HepG2 (cell line): ENCODE measurements around the gene VPS11. TPM values are rescaled to one million over a fixed set of nuclear protein-coding genes. Genes with fewer than 3 reads are reported as not detected.
A peak's percentile ranks its signal among the peaks of the same experiment; 100 is the strongest.

Source experiments
- ARHGAP35 ChIP-seq: sonication (generic); formaldehyde crosslinking; IDR thresholded peaks from 2 replicates; pipeline ENCODE4 v1.9.0; 2022; ENCODE audit warnings: mild to moderate bottlenecking, inconsistent platforms, moderate library complexity, missing genetic modification reagents, borderline replicate concordance
- DPF2 ChIP-seq: sonication (generic); formaldehyde crosslinking; IDR thresholded peaks from 2 replicates; pipeline ENCODE4 v1.4.0; 2020; ENCODE audit warnings: mild to moderate bottlenecking, low read depth, missing genetic modification reagents, borderline replicate concordance
- PAWR ChIP-seq: sonication (generic); formaldehyde crosslinking; IDR thresholded peaks from 2 replicates; pipeline ENCODE4 v1.4.0; 2020; ENCODE audit warnings: missing genetic modification reagents, mild to moderate bottlenecking, borderline replicate concordance
- RXRB ChIP-seq: IDR thresholded peaks from 2 replicates; pipeline ENCODE4 v1.6.1; 2016; ENCODE audit warnings: borderline replicate concordance, missing genetic modification reagents, missing compliant biosample characterization
- TSC22D2 ChIP-seq: sonication (generic); formaldehyde crosslinking; IDR thresholded peaks from 2 replicates; pipeline ENCODE4 v1.5.1; 2020; ENCODE audit warnings: missing genetic modification reagents, mild to moderate bottlenecking, borderline replicate concordance
- ZNF232 ChIP-seq: sonication (generic); formaldehyde crosslinking; IDR thresholded peaks from 2 replicates; pipeline ENCODE4 v1.4.0; 2020; ENCODE audit warnings: missing genetic modification reagents, borderline replicate concordance
- ZNF367 ChIP-seq: sonication (generic); formaldehyde crosslinking; IDR thresholded peaks from 2 replicates; pipeline ENCODE4 v1.4.0; 2020; ENCODE audit warnings: missing genetic modification reagents, borderline replicate concordance
- ZNF577 ChIP-seq: sonication (generic); formaldehyde crosslinking; IDR thresholded peaks from 2 replicates; pipeline ENCODE4 v1.4.0; 2020; ENCODE audit warnings: mild to moderate bottlenecking, low read depth, missing genetic modification reagents, borderline replicate concordance
- ZNF629 ChIP-seq: sonication (generic); formaldehyde crosslinking; conservative IDR thresholded peaks from 2 replicates; pipeline ENCODE4 v1.5.0; 2020; ENCODE audit warnings: missing genetic modification reagents
- ZNF737 ChIP-seq: sonication (generic); formaldehyde crosslinking; IDR thresholded peaks from 2 replicates; pipeline ENCODE4 v1.5.0; 2020; ENCODE audit warnings: missing genetic modification reagents, mild to moderate bottlenecking, borderline replicate concordance
- polyA plus RNA-seq, 8 experiments: library from polyadenylated mRNA; depleted of rRNA in 3 of 8; stranded (reverse) in 7 of 8; unstranded in 1 of 8; fragments of >200 nt; fragmentation: Illumina TruSeq in 4 of 8; extraction: Trizol in 4 of 8; gene quantifications; 2 replicates each; pipeline versions ENCODE4 v1.2.1 to v1.2.3, GENCODE V29; 2011 to 2016; ENCODE audit warnings: low read depth in 4 of 8, missing spikeins in 1 of 8, mixed read lengths in 1 of 8; ENCODE audit not compliant: insufficient read depth in 1 of 8
- total RNA-seq, 5 experiments: library from RNA; depleted of rRNA; stranded (reverse); fragments of >200 nt; fragmentation: Illumina TruSeq; extraction: Trizol; gene quantifications; 2 replicates each; pipeline ENCODE4 v1.2.3, GENCODE V29; 2016; ENCODE audit warnings: low read depth in 1 of 5
- TF ChIP-seq, protein P1 (sequence below): sonication (generic); formaldehyde crosslinking; conservative IDR thresholded peaks from 2 replicates; pipeline ENCODE4 v1.4.0; 2020; ENCODE audit warnings: missing genetic modification reagents
- TF ChIP-seq, protein P2 (sequence below): sonication (generic); formaldehyde crosslinking; IDR thresholded peaks from 2 replicates; pipeline ENCODE4 v1.4.0; 2020; ENCODE audit warnings: mild to moderate bottlenecking, missing genetic modification reagents
- TF ChIP-seq, protein P3 (sequence below): sonication (generic); formaldehyde crosslinking; IDR thresholded peaks from 2 replicates; pipeline ENCODE4 v1.4.0; 2020; ENCODE audit warnings: missing genetic modification reagents; ENCODE audit errors: not compliant biosample characterization
- TF ChIP-seq, protein P4 (sequence below): sonication (generic); formaldehyde crosslinking; IDR thresholded peaks from 2 replicates; pipeline ENCODE4 v1.4.0; 2020; ENCODE audit warnings: mild to moderate bottlenecking, missing genetic modification reagents
- TF ChIP-seq, protein P5 (sequence below): sonication (generic); formaldehyde crosslinking; IDR thresholded peaks from 2 replicates; pipeline ENCODE4 v1.5.0; 2020; ENCODE audit warnings: mild to moderate bottlenecking, missing genetic modification reagents

The VPS11 gene
- total and polyA plus RNA-seq, 2 of the 13 experiments (the other 11 are each of a cell fraction or from before 2014, with no cell fraction given) = 13.7 to 21.6 TPM

DNA sequence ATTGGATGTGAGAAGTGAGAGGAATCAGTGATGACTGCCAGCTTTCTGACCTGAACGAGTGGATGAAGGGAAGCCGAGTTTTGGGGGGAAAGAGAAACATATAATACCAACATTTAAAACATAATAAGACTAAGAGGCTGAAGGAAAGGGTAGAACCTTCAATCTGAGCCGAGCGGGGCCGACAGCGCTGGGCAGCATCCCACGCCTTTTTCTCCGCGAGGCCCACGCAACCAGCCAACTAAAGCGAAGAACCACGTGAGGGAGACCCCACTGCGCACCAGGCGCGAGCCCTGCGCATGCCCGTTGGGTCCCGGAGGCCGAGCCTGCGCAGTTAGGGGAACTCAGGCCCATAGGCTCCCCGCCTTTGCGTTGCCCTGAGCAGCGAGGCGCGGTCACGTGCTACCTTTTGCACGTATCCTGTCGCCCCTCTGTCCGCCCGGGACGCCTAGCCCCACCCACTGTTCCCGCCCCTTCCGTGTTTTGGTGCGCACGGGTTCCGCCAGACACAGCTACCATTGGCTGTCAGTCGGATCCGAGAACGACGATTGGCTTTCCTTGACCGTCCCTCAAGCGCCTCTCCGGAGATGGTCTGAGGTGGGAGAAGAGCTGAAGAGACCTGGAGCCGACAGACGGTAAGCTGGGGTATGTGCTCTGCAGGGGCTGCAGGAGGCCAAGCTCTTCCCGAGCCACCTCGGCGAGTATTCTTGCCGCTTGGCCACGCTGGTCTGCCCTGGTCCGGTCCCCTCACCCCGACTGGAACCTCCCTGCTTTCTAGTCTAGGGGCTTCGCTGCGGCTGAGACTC lies 53.6 kb downstream of the VPS11 start, which contains the start of gene HINFP (continued):
- 0 out of 2 replicates have a peak, but pooled peaks have one; percentile 45 for TF ChIP-seq ZNF367 (CRISPR knock-in tag)
- TF ChIP-seq, protein P1, sequence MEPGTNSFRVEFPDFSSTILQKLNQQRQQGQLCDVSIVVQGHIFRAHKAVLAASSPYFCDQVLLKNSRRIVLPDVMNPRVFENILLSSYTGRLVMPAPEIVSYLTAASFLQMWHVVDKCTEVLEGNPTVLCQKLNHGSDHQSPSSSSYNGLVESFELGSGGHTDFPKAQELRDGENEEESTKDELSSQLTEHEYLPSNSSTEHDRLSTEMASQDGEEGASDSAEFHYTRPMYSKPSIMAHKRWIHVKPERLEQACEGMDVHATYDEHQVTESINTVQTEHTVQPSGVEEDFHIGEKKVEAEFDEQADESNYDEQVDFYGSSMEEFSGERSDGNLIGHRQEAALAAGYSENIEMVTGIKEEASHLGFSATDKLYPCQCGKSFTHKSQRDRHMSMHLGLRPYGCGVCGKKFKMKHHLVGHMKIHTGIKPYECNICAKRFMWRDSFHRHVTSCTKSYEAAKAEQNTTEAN (CRISPR knock-in tag) = no peak; the same call in 1 of the 2 replicates
- TF ChIP-seq, protein P2, sequence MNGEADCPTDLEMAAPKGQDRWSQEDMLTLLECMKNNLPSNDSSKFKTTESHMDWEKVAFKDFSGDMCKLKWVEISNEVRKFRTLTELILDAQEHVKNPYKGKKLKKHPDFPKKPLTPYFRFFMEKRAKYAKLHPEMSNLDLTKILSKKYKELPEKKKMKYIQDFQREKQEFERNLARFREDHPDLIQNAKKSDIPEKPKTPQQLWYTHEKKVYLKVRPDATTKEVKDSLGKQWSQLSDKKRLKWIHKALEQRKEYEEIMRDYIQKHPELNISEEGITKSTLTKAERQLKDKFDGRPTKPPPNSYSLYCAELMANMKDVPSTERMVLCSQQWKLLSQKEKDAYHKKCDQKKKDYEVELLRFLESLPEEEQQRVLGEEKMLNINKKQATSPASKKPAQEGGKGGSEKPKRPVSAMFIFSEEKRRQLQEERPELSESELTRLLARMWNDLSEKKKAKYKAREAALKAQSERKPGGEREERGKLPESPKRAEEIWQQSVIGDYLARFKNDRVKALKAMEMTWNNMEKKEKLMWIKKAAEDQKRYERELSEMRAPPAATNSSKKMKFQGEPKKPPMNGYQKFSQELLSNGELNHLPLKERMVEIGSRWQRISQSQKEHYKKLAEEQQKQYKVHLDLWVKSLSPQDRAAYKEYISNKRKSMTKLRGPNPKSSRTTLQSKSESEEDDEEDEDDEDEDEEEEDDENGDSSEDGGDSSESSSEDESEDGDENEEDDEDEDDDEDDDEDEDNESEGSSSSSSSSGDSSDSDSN (CRISPR knock-in tag) = no peak
- TF ChIP-seq RXRB (CRISPR knock-in tag) = peak; percentile 36
- TF ChIP-seq PAWR = no peak
- TF ChIP-seq, protein P3, sequence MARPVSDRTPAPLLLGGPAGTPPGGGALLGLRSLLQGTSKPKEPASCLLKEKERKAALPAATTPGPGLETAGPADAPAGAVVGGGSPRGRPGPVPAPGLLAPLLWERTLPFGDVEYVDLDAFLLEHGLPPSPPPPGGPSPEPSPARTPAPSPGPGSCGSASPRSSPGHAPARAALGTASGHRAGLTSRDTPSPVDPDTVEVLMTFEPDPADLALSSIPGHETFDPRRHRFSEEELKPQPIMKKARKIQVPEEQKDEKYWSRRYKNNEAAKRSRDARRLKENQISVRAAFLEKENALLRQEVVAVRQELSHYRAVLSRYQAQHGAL (CRISPR knock-in tag) = peak; percentile 75
- TF ChIP-seq, protein P4, sequence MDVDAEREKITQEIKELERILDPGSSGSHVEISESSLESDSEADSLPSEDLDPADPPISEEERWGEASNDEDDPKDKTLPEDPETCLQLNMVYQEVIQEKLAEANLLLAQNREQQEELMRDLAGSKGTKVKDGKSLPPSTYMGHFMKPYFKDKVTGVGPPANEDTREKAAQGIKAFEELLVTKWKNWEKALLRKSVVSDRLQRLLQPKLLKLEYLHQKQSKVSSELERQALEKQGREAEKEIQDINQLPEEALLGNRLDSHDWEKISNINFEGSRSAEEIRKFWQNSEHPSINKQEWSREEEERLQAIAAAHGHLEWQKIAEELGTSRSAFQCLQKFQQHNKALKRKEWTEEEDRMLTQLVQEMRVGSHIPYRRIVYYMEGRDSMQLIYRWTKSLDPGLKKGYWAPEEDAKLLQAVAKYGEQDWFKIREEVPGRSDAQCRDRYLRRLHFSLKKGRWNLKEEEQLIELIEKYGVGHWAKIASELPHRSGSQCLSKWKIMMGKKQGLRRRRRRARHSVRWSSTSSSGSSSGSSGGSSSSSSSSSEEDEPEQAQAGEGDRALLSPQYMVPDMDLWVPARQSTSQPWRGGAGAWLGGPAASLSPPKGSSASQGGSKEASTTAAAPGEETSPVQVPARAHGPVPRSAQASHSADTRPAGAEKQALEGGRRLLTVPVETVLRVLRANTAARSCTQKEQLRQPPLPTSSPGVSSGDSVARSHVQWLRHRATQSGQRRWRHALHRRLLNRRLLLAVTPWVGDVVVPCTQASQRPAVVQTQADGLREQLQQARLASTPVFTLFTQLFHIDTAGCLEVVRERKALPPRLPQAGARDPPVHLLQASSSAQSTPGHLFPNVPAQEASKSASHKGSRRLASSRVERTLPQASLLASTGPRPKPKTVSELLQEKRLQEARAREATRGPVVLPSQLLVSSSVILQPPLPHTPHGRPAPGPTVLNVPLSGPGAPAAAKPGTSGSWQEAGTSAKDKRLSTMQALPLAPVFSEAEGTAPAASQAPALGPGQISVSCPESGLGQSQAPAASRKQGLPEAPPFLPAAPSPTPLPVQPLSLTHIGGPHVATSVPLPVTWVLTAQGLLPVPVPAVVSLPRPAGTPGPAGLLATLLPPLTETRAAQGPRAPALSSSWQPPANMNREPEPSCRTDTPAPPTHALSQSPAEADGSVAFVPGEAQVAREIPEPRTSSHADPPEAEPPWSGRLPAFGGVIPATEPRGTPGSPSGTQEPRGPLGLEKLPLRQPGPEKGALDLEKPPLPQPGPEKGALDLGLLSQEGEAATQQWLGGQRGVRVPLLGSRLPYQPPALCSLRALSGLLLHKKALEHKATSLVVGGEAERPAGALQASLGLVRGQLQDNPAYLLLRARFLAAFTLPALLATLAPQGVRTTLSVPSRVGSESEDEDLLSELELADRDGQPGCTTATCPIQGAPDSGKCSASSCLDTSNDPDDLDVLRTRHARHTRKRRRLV (CRISPR knock-in tag) = no peak
- TF ChIP-seq, protein P5, sequence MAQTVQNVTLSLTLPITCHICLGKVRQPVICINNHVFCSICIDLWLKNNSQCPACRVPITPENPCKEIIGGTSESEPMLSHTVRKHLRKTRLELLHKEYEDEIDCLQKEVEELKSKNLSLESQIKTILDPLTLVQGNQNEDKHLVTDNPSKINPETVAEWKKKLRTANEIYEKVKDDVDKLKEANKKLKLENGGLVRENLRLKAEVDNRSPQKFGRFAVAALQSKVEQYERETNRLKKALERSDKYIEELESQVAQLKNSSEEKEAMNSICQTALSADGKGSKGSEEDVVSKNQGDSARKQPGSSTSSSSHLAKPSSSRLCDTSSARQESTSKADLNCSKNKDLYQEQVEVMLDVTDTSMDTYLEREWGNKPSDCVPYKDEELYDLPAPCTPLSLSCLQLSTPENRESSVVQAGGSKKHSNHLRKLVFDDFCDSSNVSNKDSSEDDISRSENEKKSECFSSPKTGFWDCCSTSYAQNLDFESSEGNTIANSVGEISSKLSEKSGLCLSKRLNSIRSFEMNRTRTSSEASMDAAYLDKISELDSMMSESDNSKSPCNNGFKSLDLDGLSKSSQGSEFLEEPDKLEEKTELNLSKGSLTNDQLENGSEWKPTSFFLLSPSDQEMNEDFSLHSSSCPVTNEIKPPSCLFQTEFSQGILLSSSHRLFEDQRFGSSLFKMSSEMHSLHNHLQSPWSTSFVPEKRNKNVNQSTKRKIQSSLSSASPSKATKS (CRISPR knock-in tag) = no peak
- TF ChIP-seq ZNF629 (CRISPR knock-in tag) = no peak
- peak; percentile 86; the same call in 1 of the 2 replicates for TF ChIP-seq ZNF232 (CRISPR knock-in tag)
- no peak for TF ChIP-seq TSC22D2 (CRISPR knock-in tag)
- TF ChIP-seq ZNF737 (CRISPR knock-in tag) = no peak
- TF ChIP-seq DPF2 (CRISPR knock-in tag) = no peak; the same call in 1 of the 2 replicates
- TF ChIP-seq ZNF577 (CRISPR knock-in tag) = no peak
- TF ChIP-seq ARHGAP35 (CRISPR knock-in tag) = no peak; the same call in 1 of the 2 replicates
